ENCODE measurements around the gene CAV1.

DNA sequence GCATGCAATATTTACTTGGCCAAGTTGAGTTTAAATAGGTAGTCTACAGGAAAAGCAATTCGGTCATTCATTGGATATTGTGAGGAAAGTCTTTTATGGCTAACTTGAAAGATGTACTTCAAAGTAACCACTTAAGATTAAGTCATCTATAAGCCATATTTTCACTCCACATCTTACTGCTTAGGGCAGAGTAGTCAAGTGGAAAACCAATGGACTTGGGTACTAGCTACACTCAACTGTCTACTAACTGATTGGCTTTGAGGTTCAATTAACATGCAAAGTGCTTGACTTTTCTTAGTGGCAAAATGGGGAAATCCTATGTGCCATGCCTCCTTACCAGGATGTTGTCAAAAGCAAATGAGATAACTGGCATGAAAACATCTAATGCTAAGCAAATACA, 51.0 kb downstream of the CAV1 start:
- TF ChIP-seq, protein P1, sequence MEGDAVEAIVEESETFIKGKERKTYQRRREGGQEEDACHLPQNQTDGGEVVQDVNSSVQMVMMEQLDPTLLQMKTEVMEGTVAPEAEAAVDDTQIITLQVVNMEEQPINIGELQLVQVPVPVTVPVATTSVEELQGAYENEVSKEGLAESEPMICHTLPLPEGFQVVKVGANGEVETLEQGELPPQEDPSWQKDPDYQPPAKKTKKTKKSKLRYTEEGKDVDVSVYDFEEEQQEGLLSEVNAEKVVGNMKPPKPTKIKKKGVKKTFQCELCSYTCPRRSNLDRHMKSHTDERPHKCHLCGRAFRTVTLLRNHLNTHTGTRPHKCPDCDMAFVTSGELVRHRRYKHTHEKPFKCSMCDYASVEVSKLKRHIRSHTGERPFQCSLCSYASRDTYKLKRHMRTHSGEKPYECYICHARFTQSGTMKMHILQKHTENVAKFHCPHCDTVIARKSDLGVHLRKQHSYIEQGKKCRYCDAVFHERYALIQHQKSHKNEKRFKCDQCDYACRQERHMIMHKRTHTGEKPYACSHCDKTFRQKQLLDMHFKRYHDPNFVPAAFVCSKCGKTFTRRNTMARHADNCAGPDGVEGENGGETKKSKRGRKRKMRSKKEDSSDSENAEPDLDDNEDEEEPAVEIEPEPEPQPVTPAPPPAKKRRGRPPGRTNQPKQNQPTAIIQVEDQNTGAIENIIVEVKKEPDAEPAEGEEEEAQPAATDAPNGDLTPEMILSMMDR (conservative IDR thresholded peaks at IDR 0.05 in 1 of 2, IDR thresholded peaks at IDR 0.05 in 1 of 2; ENCODE audit: low read depth in 1 of 2, low read length in 2 of 2) = no peak
- no peak for TF ChIP-seq EZH2 (IDR thresholded peaks at IDR 0.05; ENCODE audit: low read length, missing control alignments)

Measured in fibroblast of lung (primary cell).